Right lobe of liver (tissue), 6 donors: ENCODE results near the gene TNS3. TPM values are rescaled to one million over a fixed set of nuclear protein-coding genes. Genes with fewer than 3 reads are reported as not detected.

ENCODE experiments used
- ATAC-seq, 4 donors: fragments of 200-7000 bp; cut with Tn5 transposase; one replicate each; pipeline ENCODE4 v1.9.1; 2020; ENCODE audit warnings: mild to moderate bottlenecking in 4 of 4, moderate library complexity in 4 of 4
- DNase-seq, 3 donors: peaks; one replicate each; pipeline ENCODE4 v3.0.0-alpha.2; 2020
- H3K27ac ChIP-seq, 3 donors: fragments of 200-600 bp; one replicate each; pipeline ENCODE4 v1.8.0; 2022
- H3K27me3 ChIP-seq, 2 donors: fragments of 200-600 bp; one replicate each; pipeline ENCODE4 v1.8.0; 2022
- H3K36me3 ChIP-seq, 4 donors: fragments of 200-600 bp; sonication (generic) in 1 of 4; one replicate each; pipeline versions ENCODE4 v1.5.1 to v1.8.0; 2017 to 2022; ENCODE audit warnings: control low read depth in 1 of 4
- H3K4me1 ChIP-seq, 4 donors: fragments of 200-600 bp; sonication (generic) in 1 of 4; one replicate each; pipeline versions ENCODE4 v1.5.1 to v1.8.0; 2017 to 2022; ENCODE audit warnings: control low read depth in 1 of 4
- H3K4me3 ChIP-seq, 3 donors: fragments of 200-600 bp; one replicate each; pipeline ENCODE4 v1.8.0; 2022
- H3K9me3 ChIP-seq, 4 donors: fragments of 200-600 bp; sonication (generic) in 1 of 4; one replicate each; pipeline versions ENCODE4 v1.5.1 to v1.8.0; 2017 to 2022; ENCODE audit warnings: control low read depth in 1 of 4
- CTCF ChIP-seq, 4 donors: fragments of 200-600 bp in 3 of 4; fragments of 450-650 bp in 1 of 4; IDR thresholded peaks; one replicate each; pipeline versions ENCODE4 v1.5.1 to v1.8.0; 2016 to 2022; ENCODE audit warnings: antibody characterized with exemption in 4 of 4, mild to moderate bottlenecking in 2 of 4
- POLR2A ChIP-seq: fragments of 450-650 bp; IDR thresholded peaks from one replicate; pipeline ENCODE4 v1.6.1; 2017; ENCODE audit warnings: antibody characterized with exemption, mild to moderate bottlenecking
- WGBS: methylation state at CpG from one replicate; pipeline ENCODE4 v1.1.6; 2018; ENCODE audit warnings: low coverage, low lambda C conversion rate; ENCODE audit not compliant: insufficient coverage; ENCODE audit errors: missing lambda C conversion rate; 5-methylcytosine and 5-hydroxymethylcytosine counted together
- intact Hi-C, 2 donors: fragments of 100-400 bp; cut with DNase I; formaldehyde crosslinking; loops; one replicate each; pipeline versions ENCODE4 v1.11.2 to v1.14.1; 2022
- total RNA-seq, 6 experiments: library from RNA; depleted of rRNA in 2 of 6; stranded (reverse); fragments of >200 nt in 2 of 6; fragmentation: NEBNext Ultra II Directional in 3 of 6; extraction: Animal tissue kit (Norgen Biotek cat#: 25700) in 3 of 6; gene quantifications; one replicate each; pipeline versions ENCODE4 v1.1.0 to v1.2.4, GENCODE V29; 2016 to 2023
- donor health status: DM: no; HTN: yes; CAD: no.
- donor health status: DM: no; HTN: no; CAD: no.
- donor health status: DM: no; HTN: no; CAD: no.
- donor health status: DM: no; HTN: yes; CAD: no.
- donor health status: DM: no; HTN: yes; CAD: no.

TNS3 gene
- total RNA-seq, 6 experiments from 2014 or later, result 51.2 to 95.0 (median 58.4) TPM

- Histone ChIP-seq H3K4me1 (peaks cover 0 to 55% (median 27%) of the 10 kb centered on the region in 4 donors), H3K27ac (no peak overlapping the region), H3K4me3 (no peak overlapping the region), H3K27me3 (no peaks in the 10 kb centered on the region), H3K36me3 (peaks cover 0 to 8% (median 0%) of the 10 kb centered on the region in 4 donors), H3K9me3 (no peaks in the 10 kb centered on the region)
- ATAC-seq (peak in 2 of 4 donors; percentile 9 to 12), DNase-seq (no peak)
- 57% methylated on average over 5 of the region's 11 CpGs for WGBS
- TF ChIP-seq CTCF (IDR thresholded peaks at IDR 0.05) (no peak), POLR2A (no peak)
- intact Hi-C loops, result no loop called here
These were observed 121.5 kb downstream of the TNS3 start for GRCh38 chr7:47460251-47460989.

- H3K27me3 ChIP-seq, result no peaks in the 10 kb centered on the region
- H3K4me1 ChIP-seq, result peaks cover 0 to 68% (median 33%) of the 10 kb centered on the region in 4 donors
- ATAC-seq (no peak), DNase-seq (no peak)
- no peaks in the 10 kb centered on the region for H3K9me3 ChIP-seq
- TF ChIP-seq CTCF (IDR thresholded peaks at IDR 0.05), result no peak
- 87% methylated on average over 5 of the region's 5 CpGs for WGBS
- H3K36me3 ChIP-seq, result no peaks in the 10 kb centered on the region
- no peak overlapping the region for H3K4me3 ChIP-seq
- peak overlapping the region in 2 of 3 donors; percentile 56 to 61 for H3K27ac ChIP-seq
- intact Hi-C loops, result no loop called here
These were observed 123.4 kb downstream of the TNS3 start for GRCh38 chr7:47458486-47458885.

- TF ChIP-seq CTCF (IDR thresholded peaks at IDR 0.05), result no peak
- no peak for TF ChIP-seq POLR2A
- ATAC-seq (peak; percentile 72 to 80 (median 78)), DNase-seq (peak; percentile 86 to 93 (median 92))
- Histone ChIP-seq H3K36me3 (no peaks in the 10 kb centered on the region), H3K4me3 (no peak overlapping the region), H3K4me1 (peaks cover 0 to 72% (median 35%) of the 10 kb centered on the region in 4 donors), H3K27me3 (no peaks in the 10 kb centered on the region), H3K27ac (peak overlapping the region; percentile 44 to 64 (median 57)), H3K9me3 (no peaks in the 10 kb centered on the region)
- intact Hi-C loops, result no loop called here
- WGBS, result 3% methylated on average over 5 of the region's 5 CpGs
These were observed 123.9 kb downstream of the TNS3 start for GRCh38 chr7:47458057-47458456.

GRCh38 chr7:47456210-47456955, 125.5 kb downstream of the TNS3 start:
- 51% methylated on average over 8 of the region's 14 CpGs for WGBS
- H3K27me3 ChIP-seq, result no peaks in the 10 kb centered on the region
- DNase-seq (peak in 1 of 3 donors; percentile 29), ATAC-seq (peak; percentile 4 to 25 (median 18))
- no peaks in the 10 kb centered on the region for H3K9me3 ChIP-seq
- intact Hi-C loops, result no loop called here
- no peaks in the 10 kb centered on the region for H3K36me3 ChIP-seq
- peaks cover 0 to 85% (median 38%) of the 10 kb centered on the region in 4 donors for H3K4me1 ChIP-seq
- peak overlapping the region in 2 of 3 donors; percentile 20 to 48 for H3K27ac ChIP-seq
- TF ChIP-seq POLR2A (no peak), CTCF (IDR thresholded peaks at IDR 0.05) (no peak)
- no peak overlapping the region for H3K4me3 ChIP-seq
